CD14-positive monocyte (primary cell): ENCODE measurements around the gene RHOD. TPM values are rescaled to one million over a fixed set of nuclear protein-coding genes. Genes with fewer than 3 reads are reported as not detected.

Experiments used
- DNase-seq, 3 donors: peaks; one replicate each; pipeline ENCODE4 v3.0.0-alpha.2; 2011 to 2022
- H2AFZ ChIP-seq: 2 replicates; pipeline ENCODE4 v1.6.0; 2012; ENCODE audit warnings: mild to moderate bottlenecking, low read depth, low read length, inconsistent platforms; ENCODE audit not compliant: insufficient read depth, poor library complexity, severe bottlenecking
- H3K27ac ChIP-seq, 2 donors: 1 replicate in 1 of 2; 2 replicates in 1 of 2; pipeline ENCODE4 v1.5.1; 2012 to 2013; ENCODE audit warnings: low read length in 2 of 2, control low read depth in 1 of 2, inconsistent platforms in 1 of 2, low read depth in 1 of 2, mild to moderate bottlenecking in 1 of 2
- H3K27me3 ChIP-seq, 2 donors: one replicate each; pipeline versions ENCODE4 v1.6.0 to v1.6.1; 2011 to 2013; ENCODE audit warnings: low read length in 2 of 2; ENCODE audit not compliant: control insufficient read depth in 2 of 2, insufficient read depth in 2 of 2
- H3K36me3 ChIP-seq, 2 donors: replicated peaks in 1 of 2; 1 replicate in 1 of 2; 2 replicates in 1 of 2; pipeline versions ENCODE4 v1.5.1 to v1.6.1; 2012 to 2013; ENCODE audit warnings: low read length in 2 of 2, control low read depth in 1 of 2, inconsistent platforms in 1 of 2, mild to moderate bottlenecking in 1 of 2; ENCODE audit not compliant: insufficient read depth in 2 of 2, control insufficient read depth in 1 of 2
- H3K4me1 ChIP-seq, 2 donors: 1 replicate in 1 of 2; 2 replicates in 1 of 2; pipeline versions ENCODE4 v1.5.1 to v1.6.1; 2012 to 2013; ENCODE audit warnings: low read length in 2 of 2, control low read depth in 1 of 2, inconsistent platforms in 1 of 2, mild to moderate bottlenecking in 1 of 2, moderate library complexity in 1 of 2; ENCODE audit not compliant: insufficient read depth in 2 of 2, control insufficient read depth in 1 of 2
- H3K4me2 ChIP-seq: replicated peaks from 2 replicates; pipeline ENCODE3; 2012; ENCODE audit warnings: low read length, moderate library complexity, mild to moderate bottlenecking; ENCODE audit not compliant: poor library complexity, severe bottlenecking; ENCODE audit errors: extremely low read depth
- H3K4me3 ChIP-seq, 3 experiments: fragments of 200-600 bp in 1 of 3; sonication (generic) in 1 of 3; replicated peaks in 1 of 3; 1 replicate in 2 of 3; 2 replicates in 1 of 3; pipeline ENCODE4 v1.5.1; 2011 to 2013; ENCODE audit warnings: low read length in 3 of 3, mild to moderate bottlenecking in 3 of 3, control low read depth in 2 of 3, low read depth in 2 of 3, inconsistent platforms in 1 of 3, moderate library complexity in 1 of 3
- H3K79me2 ChIP-seq: 2 replicates; pipeline ENCODE4 v1.6.0; 2012; ENCODE audit warnings: mild to moderate bottlenecking, control low read depth, inconsistent platforms, low read length, moderate library complexity; ENCODE audit not compliant: insufficient read depth
- H3K9ac ChIP-seq: 2 replicates; pipeline ENCODE4 v1.6.0; 2017; ENCODE audit warnings: low read length, mild to moderate bottlenecking; ENCODE audit not compliant: insufficient read depth, poor library complexity, severe bottlenecking
- H3K9me3 ChIP-seq, 2 donors: replicated peaks in 1 of 2; 1 replicate in 1 of 2; 2 replicates in 1 of 2; pipeline versions ENCODE4 v1.5.1 to v1.6.1; 2012 to 2013; ENCODE audit warnings: low read length in 2 of 2, control low read depth in 1 of 2; ENCODE audit not compliant: control insufficient read depth in 1 of 2, insufficient read depth in 1 of 2
- H4K20me1 ChIP-seq: 2 replicates; pipeline ENCODE4 v1.6.0; 2012; ENCODE audit warnings: mild to moderate bottlenecking, low read length, control low read depth, moderate library complexity; ENCODE audit not compliant: insufficient read depth
- H3K27ac Mint-ChIP-seq, 7 donors: one replicate each; pipeline ENCODE4 v1.8.0; 2020; ENCODE audit warnings: mild to moderate bottlenecking in 7 of 7, mixed read lengths in 7 of 7, moderate library complexity in 6 of 7, inconsistent platforms in 2 of 7
- H3K27me3 Mint-ChIP-seq, 3 donors: one replicate each; pipeline ENCODE4 v1.8.0; 2021 to 2022; ENCODE audit warnings: low read depth in 3 of 3, mild to moderate bottlenecking in 3 of 3, mixed read lengths in 3 of 3, moderate library complexity in 3 of 3, inconsistent platforms in 1 of 3
- H3K36me3 Mint-ChIP-seq, 2 donors: one replicate each; pipeline ENCODE4 v1.8.0; 2020; ENCODE audit warnings: mixed read lengths in 2 of 2, inconsistent platforms in 1 of 2, mild to moderate bottlenecking in 1 of 2
- H3K4me1 Mint-ChIP-seq: one replicate; pipeline ENCODE4 v1.8.0; 2020; ENCODE audit warnings: mild to moderate bottlenecking, mixed read lengths
- H3K4me3 Mint-ChIP-seq, 2 donors: one replicate each; pipeline ENCODE4 v1.8.0; 2020; ENCODE audit warnings: mild to moderate bottlenecking in 2 of 2, mixed read lengths in 2 of 2, moderate library complexity in 1 of 2
- H3K9me3 Mint-ChIP-seq, 7 donors: one replicate each; pipeline ENCODE4 v1.8.0; 2020 to 2022; ENCODE audit warnings: mixed read lengths in 7 of 7, mild to moderate bottlenecking in 6 of 7, moderate library complexity in 6 of 7, inconsistent platforms in 2 of 7
- WGBS: methylation state at CpG from one replicate; pipeline ENCODE4 v1.1.5; 2013; ENCODE audit warnings: missing lambda C conversion rate; ENCODE audit not compliant: insufficient coverage; 5-methylcytosine and 5-hydroxymethylcytosine counted together
- intact Hi-C, 2 donors: fragments of 100-400 bp; cut with micrococcal nuclease; formaldehyde crosslinking; loops; one replicate each; pipeline versions ENCODE4 v1.15.0 to v1.15.1; 2023
- polyA plus RNA-seq, 3 donors: library from polyadenylated mRNA; depleted of rRNA in 1 of 3; unstranded in 2 of 3; stranded (reverse) in 1 of 3; fragments of 300-500 nt in 2 of 3; fragments of >200 nt in 1 of 3; fragmentation: Illumina TruSeq in 2 of 3; gene quantifications; 1 replicate in 2 of 3; 2 replicates in 1 of 3; pipeline ENCODE4 v1.2.3, GENCODE V29; 2012 to 2021
- TF ChIP-seq, protein P1 (sequence below): fragments of 200-600 bp; IDR thresholded peaks from one replicate; pipeline ENCODE4 v1.8.0; 2022; ENCODE audit warnings: antibody characterized with exemption, mild to moderate bottlenecking

RHOD gene
- polyA plus RNA-seq, 3 donors: not detected

DNA sequence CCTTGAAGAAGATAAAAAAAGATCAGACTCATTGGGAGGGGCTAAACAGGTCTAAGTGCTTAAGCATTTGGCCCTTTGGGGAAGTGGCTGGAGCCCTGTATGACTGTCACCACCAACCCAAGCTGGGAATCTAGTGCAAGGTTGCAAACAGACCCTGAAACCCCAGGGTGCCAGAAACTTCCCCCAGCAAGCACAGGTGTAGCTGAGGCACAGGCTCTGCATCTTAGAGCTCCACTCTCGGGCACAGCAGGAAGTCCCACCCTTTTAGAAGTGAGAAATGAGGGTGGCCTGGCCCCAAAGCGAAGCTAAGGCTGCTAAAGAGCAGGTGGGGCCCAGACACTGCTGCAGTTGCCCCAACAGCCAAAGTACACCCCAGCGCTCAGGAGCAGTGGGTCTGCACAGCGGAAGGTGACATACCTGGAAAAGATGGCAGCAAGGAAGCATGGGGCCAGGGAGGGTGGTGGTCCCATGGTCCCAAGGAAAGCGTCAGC lies 56.6 kb downstream of the RHOD start:
- Mint-ChIP-seq H3K27me3 (peaks cover 0 to 6% (median 5%) of the 10 kb centered on the region in 3 donors), H3K36me3 (no peaks in the 10 kb centered on the region), H3K27ac (peak overlapping the region in 2 of 7 donors; percentile 71 to 73), H3K4me3 (no peak overlapping the region), H3K4me1 (peaks cover 30% of the 10 kb centered on the region), H3K9me3 (no peaks in the 10 kb centered on the region)
- WGBS: 80% methylated on average over 5 of the region's 5 CpGs
- H3K4me1 ChIP-seq: peaks cover 39 to 46% of the 10 kb centered on the region in 2 donors
- TF ChIP-seq, protein P1, sequence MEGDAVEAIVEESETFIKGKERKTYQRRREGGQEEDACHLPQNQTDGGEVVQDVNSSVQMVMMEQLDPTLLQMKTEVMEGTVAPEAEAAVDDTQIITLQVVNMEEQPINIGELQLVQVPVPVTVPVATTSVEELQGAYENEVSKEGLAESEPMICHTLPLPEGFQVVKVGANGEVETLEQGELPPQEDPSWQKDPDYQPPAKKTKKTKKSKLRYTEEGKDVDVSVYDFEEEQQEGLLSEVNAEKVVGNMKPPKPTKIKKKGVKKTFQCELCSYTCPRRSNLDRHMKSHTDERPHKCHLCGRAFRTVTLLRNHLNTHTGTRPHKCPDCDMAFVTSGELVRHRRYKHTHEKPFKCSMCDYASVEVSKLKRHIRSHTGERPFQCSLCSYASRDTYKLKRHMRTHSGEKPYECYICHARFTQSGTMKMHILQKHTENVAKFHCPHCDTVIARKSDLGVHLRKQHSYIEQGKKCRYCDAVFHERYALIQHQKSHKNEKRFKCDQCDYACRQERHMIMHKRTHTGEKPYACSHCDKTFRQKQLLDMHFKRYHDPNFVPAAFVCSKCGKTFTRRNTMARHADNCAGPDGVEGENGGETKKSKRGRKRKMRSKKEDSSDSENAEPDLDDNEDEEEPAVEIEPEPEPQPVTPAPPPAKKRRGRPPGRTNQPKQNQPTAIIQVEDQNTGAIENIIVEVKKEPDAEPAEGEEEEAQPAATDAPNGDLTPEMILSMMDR: no peak
- H2AFZ ChIP-seq: no peak overlapping the region
- no peaks in the 10 kb centered on the region for H3K9me3 ChIP-seq
- H3K27me3 ChIP-seq: no peaks in the 10 kb centered on the region
- peaks cover 8% of the 10 kb centered on the region for H3K79me2 ChIP-seq
- H3K36me3 ChIP-seq: no peaks in the 10 kb centered on the region
- intact Hi-C loops: no loop called here
- H3K9ac ChIP-seq: no peak overlapping the region
- no peak overlapping the region for H3K27ac ChIP-seq
- H4K20me1 ChIP-seq: no peaks in the 10 kb centered on the region
- no peak overlapping the region for H3K4me3 ChIP-seq
- peak in 2 of 3 donors; percentile 25 to 27 for DNase-seq
- H3K4me2 ChIP-seq: no peak overlapping the region

DNA sequence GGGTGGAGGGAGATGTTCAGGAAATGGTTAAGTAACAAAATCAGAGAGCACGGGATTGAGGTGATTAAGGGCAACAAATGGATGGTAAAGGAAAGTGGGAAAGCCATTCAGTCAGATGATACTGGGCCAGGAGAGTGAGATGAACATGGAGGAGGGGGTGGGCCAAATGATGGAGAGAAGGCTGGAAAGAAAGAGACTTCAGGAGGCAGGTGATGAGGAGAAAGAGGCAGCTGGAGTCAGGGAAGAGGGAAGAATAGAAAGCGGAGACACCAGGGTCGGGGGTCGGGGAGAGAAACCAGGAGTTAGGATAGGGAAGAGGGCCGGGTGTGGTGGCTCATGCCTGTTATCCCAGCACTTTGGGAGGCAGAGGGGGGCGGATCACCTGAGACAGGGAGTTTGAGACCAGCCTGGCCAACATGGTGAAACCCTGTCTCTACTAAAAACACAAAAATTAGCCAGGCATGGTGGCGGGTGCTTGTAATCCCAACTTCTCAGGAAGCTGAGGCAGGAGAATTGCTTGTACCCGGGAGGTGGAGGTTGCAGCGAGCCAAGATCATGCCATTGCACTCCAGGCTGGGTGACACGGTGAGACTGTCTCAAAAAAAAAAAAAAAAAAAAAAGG lies 57.7 kb downstream of the RHOD start:
- intact Hi-C loops: no loop called here
- TF ChIP-seq, protein P1: no peak
- H3K4me1 ChIP-seq: peaks cover 39 to 46% of the 10 kb centered on the region in 2 donors
- H4K20me1 ChIP-seq: no peaks in the 10 kb centered on the region
- no peaks in the 10 kb centered on the region for H3K9me3 ChIP-seq
- no peak overlapping the region for H3K4me3 Mint-ChIP-seq
- H3K27ac Mint-ChIP-seq: peak overlapping the region in 2 of 7 donors; percentile 49 to 68
- no peaks in the 10 kb centered on the region for H3K36me3 ChIP-seq
- H3K4me2 ChIP-seq: no peak overlapping the region
- H3K36me3 Mint-ChIP-seq: no peaks in the 10 kb centered on the region
- H3K9ac ChIP-seq: no peak overlapping the region
- H3K27ac ChIP-seq: no peak overlapping the region
- peaks cover 12% of the 10 kb centered on the region for H3K79me2 ChIP-seq
- peaks cover 30% of the 10 kb centered on the region for H3K4me1 Mint-ChIP-seq
- peaks cover 0 to 6% (median 5%) of the 10 kb centered on the region in 3 donors for H3K27me3 Mint-ChIP-seq
- no peaks in the 10 kb centered on the region for H3K27me3 ChIP-seq
- no peak for DNase-seq
- H2AFZ ChIP-seq: no peak overlapping the region
- no peak overlapping the region for H3K4me3 ChIP-seq
- no peaks in the 10 kb centered on the region for H3K9me3 Mint-ChIP-seq
- WGBS: 82% methylated on average over 4 of the region's 10 CpGs
